GM19452 (cell line): ENCODE results near the gene LRBA.
"Not testable (repeated sequence)": the region's sequence is repeated elsewhere in the genome, so short reads cannot be mapped to it uniquely, and the experiment has no call there.

Source experiments
- ATAC-seq: cut with Tn5 transposase; IDR thresholded peaks from one replicate; pipeline ENCODE4 v1.9.1; 2021; ENCODE audit not compliant: unreplicated experiment

Gene LRBA

GRCh38 chr4:150976478-150977118, 38.5 kb downstream of the LRBA start:
- no peak for ATAC-seq

- peak; percentile 61 for ATAC-seq
Observed at GRCh38 chr4:150974750-150975149, 40.3 kb downstream of the LRBA start.

- ATAC-seq = peak; percentile 17
Observed at GRCh38 chr4:150974252-150974640, 40.8 kb downstream of the LRBA start.

GRCh38 chr4:150973626-150974251, 41.3 kb downstream of the LRBA start:
- no peak for ATAC-seq

- no peak for ATAC-seq
Observed at GRCh38 chr4:150972592-150972991, 42.5 kb downstream of the LRBA start.

GRCh38 chr4:150971901-150972300, 43.2 kb downstream of the LRBA start:
- ATAC-seq = no peak

GRCh38 chr4:150970685-150971151, 44.4 kb downstream of the LRBA start:
- peak; percentile 53 for ATAC-seq

GRCh38 chr4:150964754-150965153, 50.3 kb downstream of the LRBA start:
- no peak for ATAC-seq

GRCh38 chr4:150963602-150964345, 51.3 kb downstream of the LRBA start:
- not testable (repeated sequence) for ATAC-seq

GRCh38 chr4:150962245-150962644, 52.8 kb downstream of the LRBA start:
- ATAC-seq = peak; percentile 57

GRCh38 chr4:150961566-150961965, 53.5 kb downstream of the LRBA start:
- no peak for ATAC-seq

- ATAC-seq = peak; percentile 65
Observed at GRCh38 chr4:150960818-150961217, 54.3 kb downstream of the LRBA start.

- no peak for ATAC-seq
Observed at GRCh38 chr4:150960079-150960478, 55.0 kb downstream of the LRBA start.

- ATAC-seq = not testable (repeated sequence)
Observed at GRCh38 chr4:150957981-150958380, 57.1 kb downstream of the LRBA start.

- ATAC-seq = not testable (repeated sequence)
Observed at GRCh38 chr4:150957095-150957494, 58.0 kb downstream of the LRBA start.

GRCh38 chr4:150953916-150954315, 61.2 kb downstream of the LRBA start:
- not testable (repeated sequence) for ATAC-seq

GRCh38 chr4:150952167-150952845, 62.8 kb downstream of the LRBA start:
- ATAC-seq = no peak

- peak; percentile 77 for ATAC-seq
Observed at GRCh38 chr4:150950657-150951288, 64.3 kb downstream of the LRBA start.

GRCh38 chr4:150949943-150950342, 65.1 kb downstream of the LRBA start:
- ATAC-seq = no peak

- no peak for ATAC-seq
Observed at GRCh38 chr4:150949342-150949741, 65.7 kb downstream of the LRBA start.

GRCh38 chr4:150948710-150949109, 66.4 kb downstream of the LRBA start:
- no peak for ATAC-seq
